NCI-H128 (cell line): Measurements from ENCODE around the gene RBMY1A1.
"Not testable (repeated sequence)": the region's sequence is repeated elsewhere in the genome, so short reads cannot be mapped to it uniquely, and the experiment has no call there.

ENCODE experiments used
- DNase-seq: peaks from one replicate; lab custom pipeline; 2025; ENCODE audit not compliant: unreplicated experiment; lab: John Stamatoyannopoulos, UW

The RBMY1A1 gene

DNA sequence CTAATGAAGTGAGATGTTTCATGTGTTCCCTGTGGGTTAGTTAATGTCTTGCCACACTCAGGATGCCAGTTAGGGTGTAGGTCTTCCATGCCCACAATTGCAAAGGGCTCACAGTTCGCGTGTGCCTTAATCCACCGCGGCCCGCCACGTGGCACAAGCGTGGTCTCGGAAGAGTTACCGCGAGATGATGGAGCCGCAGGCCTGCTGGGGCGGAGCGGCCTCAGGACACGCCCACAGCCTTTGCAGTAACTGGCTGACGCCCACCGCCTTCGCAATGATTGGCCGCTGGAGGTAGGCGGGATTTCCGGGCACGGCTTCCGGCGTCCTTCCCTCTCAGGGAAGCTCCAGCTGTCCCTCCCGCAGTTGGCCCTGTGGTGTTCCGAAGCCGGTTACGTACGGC lies at the start of gene RBMY1A1:
Gene RBMY1A1, plus strand, starts transcription at position 301 of the 400 bp plus-strand sequence. CDS start 2,013 bp downstream, outside the sequence.
- DNase-seq: not testable (repeated sequence)

GRCh38 chrY:21511038-21511437 lies 23.6 kb upstream of the RBMY1A1 start, which contains the start of gene RBMY1B:
TSS of gene RBMY1B (plus strand) at chrY:21511338. CDS start at chrY:21513351, 2,013 bp downstream.
- not testable (repeated sequence) for DNase-seq

GRCh38 chrY:21559316-21559984 lies 24.8 kb downstream of the RBMY1A1 start:
- not testable (repeated sequence) for DNase-seq

GRCh38 chrY:21585449-21585848 lies 50.8 kb downstream of the RBMY1A1 start:
- no peak for DNase-seq

GRCh38 chrY:21586454-21586853 lies 51.8 kb downstream of the RBMY1A1 start:
- DNase-seq: not testable (repeated sequence)

- no peak for DNase-seq
Observed at GRCh38 chrY:21592059-21592458, 57.4 kb downstream of the RBMY1A1 start.

- not testable (repeated sequence) for DNase-seq
Observed at GRCh38 chrY:21596287-21596686, 61.6 kb downstream of the RBMY1A1 start.
